Right lung (tissue), 5 donors: ENCODE results near the gene KCND2. TPM values are rescaled to one million over a fixed set of nuclear protein-coding genes. Genes with fewer than 3 reads are reported as not detected.

ENCODE experiments used
- DNase-seq, 2 donors: peaks; one replicate each; pipeline ENCODE4 v3.0.0-alpha.2; 2013
- polyA plus RNA-seq, 5 donors: library from polyadenylated mRNA; unstranded; fragments of 120-200 nt; gene quantifications; one replicate each; pipeline versions ENCODE4 v1.2.1 to v1.2.3, GENCODE V29; 2013; ENCODE audit warnings: inconsistent platforms in 1 of 5, low replicate concordance in 1 of 5; ENCODE audit not compliant: insufficient read length in 5 of 5, insufficient read depth in 1 of 5

Gene KCND2
- polyA plus RNA-seq, 5 donors: 0.38 to 1.3 (median 0.65) TPM

DNA sequence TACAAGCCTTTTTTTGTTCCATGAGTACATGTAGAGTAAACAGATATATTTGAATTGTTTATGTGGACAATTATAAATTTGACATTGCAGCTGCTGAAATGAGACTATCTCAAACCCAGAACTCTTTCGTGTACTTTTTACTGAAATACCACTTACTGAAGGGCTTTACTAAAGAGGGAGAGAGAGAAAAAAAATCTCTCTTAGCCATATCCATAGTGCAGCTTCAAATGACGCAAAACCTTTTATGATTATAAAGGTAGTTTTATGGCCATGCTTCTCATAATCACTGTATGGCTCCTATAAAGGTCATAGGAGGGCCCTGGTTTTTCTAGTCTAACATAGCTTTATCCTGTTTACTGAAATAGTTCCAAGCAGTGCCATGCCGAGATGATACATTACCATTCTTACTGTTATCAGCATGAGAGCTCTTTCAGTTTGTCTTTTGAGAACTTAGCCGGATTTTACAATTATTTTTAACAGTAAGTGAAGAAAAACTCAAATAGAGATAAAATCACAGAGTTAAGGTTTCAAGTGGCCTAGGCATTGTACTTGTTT lies 35.1 kb downstream of the KCND2 start:
- DNase-seq: no peak

DNA sequence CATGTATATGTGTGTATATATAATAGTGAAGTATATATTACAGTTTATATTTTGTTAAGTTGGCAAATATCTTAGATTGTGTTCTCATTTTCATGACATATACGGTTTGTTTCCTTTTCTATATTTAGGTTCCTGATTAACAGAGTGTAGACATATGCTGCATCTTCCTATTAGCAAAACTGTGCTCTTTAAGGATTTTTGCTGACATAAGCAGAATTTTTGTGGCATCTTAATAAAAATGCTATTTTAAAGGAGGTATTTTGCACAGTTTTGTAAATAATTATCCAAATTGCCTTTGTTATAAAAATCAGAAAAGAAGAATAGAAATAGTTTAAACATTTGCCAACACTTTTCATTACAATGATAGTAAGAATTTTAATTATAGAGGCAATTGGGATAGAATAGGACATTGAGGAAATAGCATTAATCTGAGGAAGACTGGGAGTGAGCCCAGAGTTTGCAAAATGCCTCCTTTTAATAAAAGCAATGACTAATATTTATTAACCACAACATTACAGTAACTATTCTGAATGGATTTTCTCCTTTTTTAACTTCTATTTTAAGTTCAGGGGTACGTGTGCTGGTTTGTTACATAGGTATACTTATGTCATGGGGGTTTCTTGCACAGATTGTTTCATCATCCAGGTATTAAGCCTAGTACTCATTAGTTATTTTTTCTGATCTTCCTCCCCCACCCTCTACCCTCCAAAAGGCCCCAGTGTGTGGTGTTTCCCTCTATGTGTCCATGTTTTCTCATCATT lies 38.2 kb downstream of the KCND2 start:
- DNase-seq: no peak

DNA sequence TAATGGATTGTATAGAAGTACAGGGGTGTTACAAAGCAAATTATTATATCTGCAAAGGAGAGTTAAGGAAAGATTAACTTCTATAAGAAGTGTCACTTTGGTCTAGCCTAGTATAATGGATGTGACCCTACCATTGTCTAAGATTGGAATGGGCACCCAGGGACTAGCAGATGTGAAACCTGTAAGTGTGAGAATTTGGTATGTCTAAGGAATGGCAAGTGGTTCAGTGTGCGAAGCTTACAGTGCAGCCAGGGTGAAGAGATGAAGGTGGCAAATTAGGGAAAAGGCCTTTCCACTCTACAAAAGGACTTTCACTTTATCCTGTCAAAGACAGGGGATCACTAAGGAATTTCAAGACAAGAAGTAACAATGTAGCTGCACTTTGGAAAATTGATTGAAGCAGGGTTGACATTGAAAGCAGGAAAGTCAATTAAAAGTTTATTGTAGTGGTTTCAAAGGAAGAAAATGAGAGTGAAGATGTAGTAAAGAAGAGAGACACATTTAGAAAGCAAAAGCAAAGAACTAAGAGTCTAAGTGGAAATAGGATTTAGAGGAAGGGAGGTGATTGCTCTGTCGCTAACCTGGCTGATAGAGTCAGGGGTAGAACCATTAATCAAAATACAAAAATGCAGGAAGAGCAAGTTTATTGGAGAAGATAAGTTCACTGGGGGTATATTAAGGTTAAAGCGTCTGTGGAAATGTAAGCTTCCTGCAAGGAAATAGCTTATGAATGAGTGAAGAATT lies 47.4 kb downstream of the KCND2 start:
- no peak for DNase-seq

DNA sequence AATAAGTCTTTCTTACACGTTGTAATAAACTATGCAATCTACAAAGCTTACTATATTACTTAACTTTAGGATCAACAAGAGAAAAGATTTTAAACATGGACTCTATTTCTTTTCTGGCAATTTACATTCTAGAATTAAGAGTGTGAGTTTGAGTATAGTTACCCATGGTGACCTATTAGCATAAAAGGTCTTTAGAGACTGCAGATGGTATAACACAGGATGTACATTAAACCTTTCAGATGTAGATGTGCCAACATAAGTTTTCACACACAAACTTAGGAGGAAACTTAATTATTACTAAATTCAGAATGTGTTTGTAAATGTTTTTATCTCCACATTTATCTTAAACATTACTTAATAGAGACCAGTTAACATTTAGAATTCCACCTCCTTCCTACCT lies 54.1 kb downstream of the KCND2 start:
- DNase-seq: no peak

DNA sequence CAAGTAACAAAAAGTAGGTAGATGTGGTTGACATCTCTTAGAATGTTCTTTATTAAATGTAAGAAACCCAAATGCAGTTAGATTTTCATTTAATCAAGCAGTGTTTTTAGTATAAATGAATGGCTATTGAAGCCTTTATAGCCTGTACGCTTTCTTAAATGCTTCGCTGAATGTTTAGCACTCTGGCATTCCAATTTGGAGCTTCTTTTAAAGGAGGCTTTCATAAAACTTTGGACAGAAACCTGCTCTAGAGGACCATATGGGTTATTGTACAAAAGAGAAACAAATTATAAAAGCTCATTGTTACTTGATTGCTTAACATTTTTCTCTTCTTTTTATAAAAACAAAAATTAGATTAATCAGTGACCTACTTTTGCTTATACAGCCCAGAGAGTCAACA lies 59.5 kb downstream of the KCND2 start:
- no peak for DNase-seq

DNA sequence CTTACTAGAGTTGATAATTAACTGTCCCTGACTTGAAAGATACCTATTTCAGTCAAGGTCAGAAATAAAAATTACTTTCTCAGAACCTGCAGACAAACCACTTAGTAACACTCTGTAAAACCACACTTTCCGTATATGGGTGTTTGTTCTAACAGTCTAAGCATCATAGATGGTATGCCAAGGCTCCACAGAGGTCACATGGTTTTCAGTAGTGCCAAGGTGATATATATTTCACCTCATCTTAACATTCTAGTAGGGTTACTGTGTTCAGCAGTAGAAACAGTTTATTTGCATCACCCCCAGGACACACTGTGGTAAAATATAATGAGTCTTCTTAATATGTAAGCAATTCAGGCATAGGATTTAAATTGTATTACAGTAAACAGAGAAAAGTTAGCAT lies 61.5 kb downstream of the KCND2 start:
- DNase-seq: no peak

DNA sequence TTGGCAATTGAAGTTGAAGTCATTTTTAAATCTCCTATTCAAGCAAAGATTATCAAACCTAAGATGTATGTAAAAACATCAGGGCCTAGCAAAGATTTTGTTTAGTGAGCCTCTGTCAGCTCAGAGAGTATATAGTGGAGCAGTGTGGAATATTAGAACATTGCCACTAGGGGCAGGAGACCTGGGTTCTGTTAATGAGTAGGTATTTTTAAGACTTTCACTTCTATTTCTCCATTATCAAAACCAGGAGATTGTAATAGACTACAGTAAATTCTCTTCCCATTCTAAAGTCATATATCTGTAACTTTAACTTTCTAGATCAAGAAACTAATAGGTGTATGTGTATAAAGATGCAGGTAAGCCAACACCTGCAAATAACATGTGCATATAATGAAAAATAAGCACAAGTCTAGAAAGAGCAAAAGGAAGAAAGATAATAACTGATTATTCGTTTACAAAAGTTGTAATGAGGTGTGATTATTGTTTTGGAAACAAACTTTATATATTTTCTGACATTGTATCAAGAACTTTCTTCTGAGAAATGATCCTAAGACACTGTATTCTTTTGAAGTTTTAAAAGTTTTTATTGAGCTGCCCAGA lies 64.4 kb downstream of the KCND2 start:
- DNase-seq: no peak

DNA sequence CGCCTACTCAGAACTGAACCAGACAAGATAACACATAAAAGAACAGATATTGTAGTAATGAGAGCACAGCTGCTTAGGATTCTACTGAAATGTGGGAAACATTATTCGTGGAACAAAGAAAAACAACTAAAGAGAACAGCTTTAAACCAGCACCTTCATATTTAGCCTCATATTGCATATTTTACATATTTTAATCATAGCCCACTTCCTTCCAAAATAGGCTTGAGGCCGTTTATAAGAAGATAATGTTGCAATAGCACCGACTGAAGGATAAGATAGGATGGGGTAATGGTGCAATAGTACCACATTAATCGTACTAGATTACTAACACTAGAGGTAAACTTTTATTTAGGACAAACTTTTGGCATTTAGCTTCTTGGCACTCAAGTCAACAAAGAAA lies 71.3 kb downstream of the KCND2 start:
- no peak for DNase-seq

- DNase-seq: no peak
Measured at GRCh38 chr7:120353171-120353570, 80.2 kb downstream of the KCND2 start.

DNA sequence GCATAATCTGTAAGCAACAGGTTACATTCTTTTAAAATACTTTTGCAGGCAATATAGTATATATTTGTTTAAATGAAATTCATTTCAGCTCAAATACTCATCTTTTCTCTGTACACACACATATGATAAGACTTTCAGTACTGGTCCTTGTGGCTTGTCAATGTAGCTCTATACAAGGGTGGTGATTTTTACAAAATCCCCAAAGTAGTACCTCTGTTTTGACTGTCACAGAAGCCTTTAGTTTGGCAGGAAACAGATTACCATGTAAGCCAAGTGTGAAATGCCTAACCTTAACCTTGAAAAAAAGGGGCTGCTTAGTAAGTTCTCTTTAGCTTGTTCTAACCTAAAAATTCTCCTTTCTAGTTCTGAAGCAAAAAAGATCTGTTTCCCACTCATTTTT lies 87.9 kb downstream of the KCND2 start:
- no peak for DNase-seq

- no peak for DNase-seq
Measured at GRCh38 chr7:120363414-120363813, 90.4 kb downstream of the KCND2 start.

DNA sequence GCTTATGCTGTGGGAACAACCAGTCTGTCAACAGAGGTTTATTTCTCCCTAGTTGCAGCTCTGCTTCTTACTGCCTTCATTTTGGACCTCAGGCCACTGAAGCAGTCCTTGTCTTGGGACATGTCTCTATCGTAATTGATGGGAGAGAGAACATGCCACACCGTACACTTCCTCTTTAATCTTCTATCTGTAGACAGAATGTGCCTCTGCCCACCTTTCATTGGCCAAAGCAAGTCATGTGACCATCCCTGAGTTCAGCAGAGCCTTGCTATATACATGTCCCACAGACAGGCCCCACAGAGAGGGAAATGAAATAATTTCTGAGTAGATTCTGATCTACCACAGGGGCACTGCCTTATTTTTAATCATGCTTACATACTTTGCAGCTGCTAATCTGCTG lies 98.0 kb downstream of the KCND2 start:
- DNase-seq: no peak

DNA sequence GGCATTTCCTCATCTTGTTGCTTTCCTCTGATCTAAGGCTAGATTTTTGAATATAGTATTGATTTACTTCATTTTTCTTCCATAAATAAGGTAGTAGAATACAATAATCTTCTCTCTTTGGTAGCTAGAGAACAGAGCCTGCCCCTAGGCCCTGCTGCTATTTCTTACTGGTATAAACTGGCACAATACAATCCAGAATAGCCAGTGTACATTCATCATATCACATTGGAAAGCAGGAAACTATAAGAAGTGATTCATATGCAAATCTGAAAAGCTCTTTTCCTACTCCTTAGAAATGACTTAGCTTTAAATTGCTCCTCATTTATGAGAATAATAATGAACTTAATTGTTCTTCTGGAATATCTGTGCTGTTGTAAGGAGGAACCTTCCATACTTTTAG lies 100.2 kb downstream of the KCND2 start:
- DNase-seq: no peak

DNA sequence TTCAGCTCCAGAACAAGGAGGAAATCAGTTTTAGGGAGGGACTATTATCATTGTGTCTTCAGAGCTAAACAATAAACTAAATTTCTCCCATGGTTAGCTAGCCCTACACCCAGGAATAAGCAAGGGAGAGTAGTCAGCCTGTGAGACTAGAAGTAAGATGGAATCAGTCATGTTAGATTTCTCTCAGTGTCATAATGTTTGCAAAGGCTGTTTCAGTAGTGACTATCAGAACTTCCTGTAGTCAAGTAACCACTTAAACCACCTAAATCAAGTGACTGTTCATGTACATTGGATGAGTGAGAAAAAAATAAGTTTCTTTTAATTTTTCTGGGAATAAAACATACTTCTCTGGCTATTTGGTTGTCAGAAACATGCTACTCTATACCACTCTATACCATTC lies 121.6 kb downstream of the KCND2 start:
- DNase-seq: no peak

GRCh38 chr7:120395526-120396019 lies 122.6 kb downstream of the KCND2 start:
- no peak for DNase-seq

DNA sequence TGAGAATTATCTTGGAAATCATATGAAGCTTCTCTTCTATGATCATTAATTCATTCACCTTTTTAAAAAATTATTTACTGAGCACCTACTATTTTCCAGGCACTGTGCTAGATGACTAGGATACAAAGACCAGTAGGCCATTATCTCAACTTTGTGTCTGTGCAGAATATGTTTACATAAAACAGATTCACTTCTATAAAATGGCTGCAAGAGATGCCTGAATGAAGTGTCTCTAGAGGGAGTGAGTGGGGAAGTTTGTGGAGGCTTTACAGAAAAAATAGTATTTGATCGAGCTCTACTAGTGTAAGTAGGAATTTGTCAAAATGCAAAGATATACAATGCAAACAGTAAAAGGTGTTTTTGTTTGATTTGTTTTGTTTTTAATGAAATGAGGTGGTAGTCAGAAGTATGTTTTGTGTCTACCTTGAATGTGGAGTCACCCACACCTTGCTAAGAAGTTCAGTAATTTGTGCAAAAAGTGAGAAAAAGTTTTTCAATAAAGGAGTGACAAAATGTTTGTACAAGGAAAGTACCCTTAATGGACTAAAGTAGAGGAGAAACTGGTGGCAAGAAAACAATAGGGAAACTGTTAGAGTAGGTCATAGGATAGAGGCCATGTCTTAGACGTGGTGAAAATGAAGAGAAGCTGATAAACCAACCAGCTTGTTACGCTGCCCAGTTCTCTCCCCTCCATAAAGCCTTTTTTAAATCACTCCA lies 125.5 kb downstream of the KCND2 start:
- DNase-seq: no peak

- no peak for DNase-seq
Measured at GRCh38 chr7:120400806-120401455, 128.0 kb downstream of the KCND2 start.

DNA sequence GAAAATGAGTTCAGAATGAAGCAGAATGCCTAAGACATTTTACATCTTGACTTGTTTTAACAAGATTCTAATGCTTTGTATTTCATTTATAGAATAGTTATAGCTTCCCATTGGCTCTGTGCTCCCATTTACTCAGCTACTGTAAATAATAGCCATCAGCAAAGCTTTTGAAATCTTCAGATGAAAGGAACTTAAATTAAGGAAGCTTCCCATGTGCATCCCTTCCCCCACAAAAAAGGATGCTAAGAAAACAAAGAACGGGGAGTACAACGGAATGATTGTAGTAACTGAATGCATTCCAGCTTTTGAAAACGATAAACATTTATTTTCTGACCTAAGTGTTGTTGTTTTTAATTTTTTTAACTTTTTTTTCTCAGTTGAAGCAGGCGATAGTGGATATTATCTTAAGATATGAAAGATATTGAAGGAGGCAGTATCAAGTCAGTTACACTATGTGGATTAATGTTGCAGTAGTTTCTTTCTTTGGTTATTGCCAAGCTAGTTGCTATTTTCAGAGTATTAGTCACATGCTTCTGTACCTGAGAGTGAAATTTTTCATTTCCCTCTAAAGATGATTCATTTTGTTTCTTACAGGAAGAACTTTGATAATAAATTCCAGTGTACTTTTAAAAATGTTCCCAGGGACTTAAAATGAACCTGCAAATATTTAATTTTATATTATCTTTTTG lies 129.2 kb downstream of the KCND2 start:
- no peak for DNase-seq

DNA sequence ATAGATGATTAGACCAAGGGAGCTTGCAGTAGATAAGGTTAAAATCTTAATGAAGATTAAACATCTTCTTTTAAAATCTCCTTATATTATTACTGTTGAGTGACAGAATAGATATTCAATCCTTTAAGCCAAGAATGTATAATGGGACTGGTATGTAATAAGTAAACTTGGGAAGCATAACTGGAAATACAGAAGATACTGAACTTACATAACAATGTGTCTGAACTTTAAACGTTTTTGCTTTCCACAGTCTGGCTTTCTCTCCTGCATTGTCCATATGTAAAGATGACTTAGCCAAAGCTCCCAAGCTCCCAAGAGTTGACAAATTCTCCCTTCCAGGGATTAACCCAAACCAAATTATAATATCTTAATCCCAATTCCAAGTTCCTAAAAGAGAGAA lies 129.8 kb downstream of the KCND2 start:
- DNase-seq: no peak

DNA sequence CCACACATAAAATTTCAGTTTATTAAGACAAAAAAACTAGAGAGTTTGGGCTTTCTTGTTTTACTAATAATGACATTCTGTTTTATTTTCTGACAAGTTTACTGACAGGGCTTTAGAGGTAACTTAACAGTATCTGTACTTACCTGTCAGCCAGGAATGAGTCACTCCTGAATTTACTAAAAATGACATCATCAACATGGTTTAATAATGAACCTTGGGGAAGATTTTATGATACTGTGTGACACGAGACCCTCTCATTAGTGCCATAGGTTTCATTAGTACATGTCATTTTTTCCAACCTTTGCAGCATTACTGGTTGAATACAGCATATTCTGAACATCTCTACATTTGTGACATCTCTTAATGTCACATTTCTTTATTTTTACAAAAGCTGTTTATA lies 131.1 kb downstream of the KCND2 start:
- no peak for DNase-seq

DNA sequence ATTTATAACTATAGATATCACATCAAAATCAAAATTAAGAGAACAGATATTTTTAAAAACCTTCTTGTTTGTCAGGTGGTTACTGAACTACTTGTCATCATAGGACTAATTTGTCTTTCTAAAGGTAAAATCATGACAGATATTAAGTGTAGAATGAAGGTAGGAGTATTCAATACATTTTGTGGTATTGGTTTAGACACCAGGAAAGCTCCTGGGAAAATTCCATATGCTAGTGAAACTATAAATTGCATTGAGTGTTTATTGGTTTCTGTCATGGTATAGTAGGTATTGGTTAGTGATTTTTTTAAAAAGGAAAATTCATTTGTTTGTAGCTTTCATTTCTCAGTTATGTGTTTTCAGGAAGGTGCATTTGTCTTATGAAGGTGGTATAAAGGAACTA lies 132.7 kb downstream of the KCND2 start:
- DNase-seq: no peak
